Measurements from ENCODE around the gene PDYN.

The PDYN gene

GRCh38 chr20:1932971-1933370, 60.9 kb downstream of the PDYN start:
- Histone ChIP-seq H3K4me2 (ENCODE audit: low read depth, low read length, poor library complexity, severe bottlenecking) (no peak overlapping the region), H3K27ac (ENCODE audit: low read depth, low read length) (no peak overlapping the region), H3F3A (ENCODE audit: insufficient read depth) (no peaks in the 10 kb centered on the region), H2AFZ (ENCODE audit: low read depth, low read length, severe bottlenecking) (no peak overlapping the region), H3K4me3 (ENCODE audit: insufficient read depth, low read length, poor library complexity, severe bottlenecking) (no peak overlapping the region), H3K9me3 (ENCODE audit: insufficient read depth, low read length) (no peaks in the 10 kb centered on the region), H3K36me3 (ENCODE audit: low read length) (no peaks in the 10 kb centered on the region), H3K9ac (ENCODE audit: low read length) (no peak overlapping the region), H3K9me2 (replicated peaks; ENCODE audit: insufficient read depth, low read length) (no peaks in the 10 kb centered on the region), H4K20me1 (ENCODE audit: low read depth, low read length) (no peaks in the 10 kb centered on the region), H3K27me3 (ENCODE audit: low read length) (no peaks in the 10 kb centered on the region), H3K79me2 (ENCODE audit: insufficient read depth, low read length) (no peaks in the 10 kb centered on the region)
- TF ChIP-seq EZH2phosphoT487 (conservative IDR thresholded peaks at IDR 0.05; ENCODE audit: low read length): no peak
- TF ChIP-seq, protein P1, sequence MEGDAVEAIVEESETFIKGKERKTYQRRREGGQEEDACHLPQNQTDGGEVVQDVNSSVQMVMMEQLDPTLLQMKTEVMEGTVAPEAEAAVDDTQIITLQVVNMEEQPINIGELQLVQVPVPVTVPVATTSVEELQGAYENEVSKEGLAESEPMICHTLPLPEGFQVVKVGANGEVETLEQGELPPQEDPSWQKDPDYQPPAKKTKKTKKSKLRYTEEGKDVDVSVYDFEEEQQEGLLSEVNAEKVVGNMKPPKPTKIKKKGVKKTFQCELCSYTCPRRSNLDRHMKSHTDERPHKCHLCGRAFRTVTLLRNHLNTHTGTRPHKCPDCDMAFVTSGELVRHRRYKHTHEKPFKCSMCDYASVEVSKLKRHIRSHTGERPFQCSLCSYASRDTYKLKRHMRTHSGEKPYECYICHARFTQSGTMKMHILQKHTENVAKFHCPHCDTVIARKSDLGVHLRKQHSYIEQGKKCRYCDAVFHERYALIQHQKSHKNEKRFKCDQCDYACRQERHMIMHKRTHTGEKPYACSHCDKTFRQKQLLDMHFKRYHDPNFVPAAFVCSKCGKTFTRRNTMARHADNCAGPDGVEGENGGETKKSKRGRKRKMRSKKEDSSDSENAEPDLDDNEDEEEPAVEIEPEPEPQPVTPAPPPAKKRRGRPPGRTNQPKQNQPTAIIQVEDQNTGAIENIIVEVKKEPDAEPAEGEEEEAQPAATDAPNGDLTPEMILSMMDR (IDR thresholded peaks at IDR 0.05; ENCODE audit: insufficient read depth, low read length, poor library complexity, severe bottlenecking): no peak

DNA sequence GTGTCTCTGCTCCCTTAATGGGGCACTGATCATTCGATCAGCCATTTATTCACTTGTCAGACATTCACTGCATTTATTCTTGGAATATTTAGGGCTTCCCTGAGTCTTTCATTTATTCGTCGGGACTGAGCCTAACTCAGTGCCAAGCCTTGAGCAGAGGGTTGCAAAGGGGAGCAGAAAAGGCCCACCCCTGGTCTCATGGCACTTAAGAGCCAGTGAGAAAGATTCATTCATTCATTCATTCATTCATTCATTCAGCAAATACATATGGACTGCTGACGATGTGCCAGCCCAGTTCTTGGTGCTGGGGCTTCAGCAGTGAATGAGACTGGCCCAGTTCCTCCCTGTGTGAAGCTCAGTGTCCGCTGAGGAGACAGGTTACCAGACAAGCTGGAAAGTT, 62.0 kb downstream of the PDYN start:
- no peaks in the 10 kb centered on the region for H3K27me3 ChIP-seq (ENCODE audit: low read length)
- no peak overlapping the region for H2AFZ ChIP-seq (ENCODE audit: low read depth, low read length, severe bottlenecking)
- no peaks in the 10 kb centered on the region for H4K20me1 ChIP-seq (ENCODE audit: low read depth, low read length)
- no peak overlapping the region for H3K4me3 ChIP-seq (ENCODE audit: insufficient read depth, low read length, poor library complexity, severe bottlenecking)
- H3K79me2 ChIP-seq (ENCODE audit: insufficient read depth, low read length): no peaks in the 10 kb centered on the region
- H3F3A ChIP-seq (ENCODE audit: insufficient read depth): no peaks in the 10 kb centered on the region
- no peak overlapping the region for H3K9ac ChIP-seq (ENCODE audit: low read length)
- no peaks in the 10 kb centered on the region for H3K9me2 ChIP-seq (replicated peaks; ENCODE audit: insufficient read depth, low read length)
- no peak overlapping the region for H3K27ac ChIP-seq (ENCODE audit: low read depth, low read length)
- H3K4me2 ChIP-seq (ENCODE audit: low read depth, low read length, poor library complexity, severe bottlenecking): no peak overlapping the region
- no peaks in the 10 kb centered on the region for H3K9me3 ChIP-seq (ENCODE audit: insufficient read depth, low read length)
- H3K36me3 ChIP-seq (ENCODE audit: low read length): no peaks in the 10 kb centered on the region
- TF ChIP-seq, protein P1 (IDR thresholded peaks at IDR 0.05; ENCODE audit: insufficient read depth, low read length, poor library complexity, severe bottlenecking): no peak
- no peak for TF ChIP-seq EZH2phosphoT487 (conservative IDR thresholded peaks at IDR 0.05; ENCODE audit: low read length)

GRCh38 chr20:1930165-1930564, 63.7 kb downstream of the PDYN start:
- H3K36me3 ChIP-seq (ENCODE audit: low read length): no peaks in the 10 kb centered on the region
- H3K4me3 ChIP-seq (ENCODE audit: insufficient read depth, low read length, poor library complexity, severe bottlenecking): no peak overlapping the region
- H3K4me2 ChIP-seq (ENCODE audit: low read depth, low read length, poor library complexity, severe bottlenecking): no peak overlapping the region
- H3K9ac ChIP-seq (ENCODE audit: low read length): no peak overlapping the region
- no peak overlapping the region for H2AFZ ChIP-seq (ENCODE audit: low read depth, low read length, severe bottlenecking)
- TF ChIP-seq EZH2phosphoT487 (conservative IDR thresholded peaks at IDR 0.05; ENCODE audit: low read length): no peak
- H3K27ac ChIP-seq (ENCODE audit: low read depth, low read length): no peak overlapping the region
- no peaks in the 10 kb centered on the region for H3K9me2 ChIP-seq (replicated peaks; ENCODE audit: insufficient read depth, low read length)
- no peaks in the 10 kb centered on the region for H3K79me2 ChIP-seq (ENCODE audit: insufficient read depth, low read length)
- no peaks in the 10 kb centered on the region for H3F3A ChIP-seq (ENCODE audit: insufficient read depth)
- no peaks in the 10 kb centered on the region for H3K27me3 ChIP-seq (ENCODE audit: low read length)
- no peaks in the 10 kb centered on the region for H4K20me1 ChIP-seq (ENCODE audit: low read depth, low read length)
- H3K9me3 ChIP-seq (ENCODE audit: insufficient read depth, low read length): no peaks in the 10 kb centered on the region

GRCh38 chr20:1929460-1929859, 64.4 kb downstream of the PDYN start:
- Histone ChIP-seq H2AFZ (ENCODE audit: low read depth, low read length, severe bottlenecking) (no peak overlapping the region), H3K9ac (ENCODE audit: low read length) (no peak overlapping the region), H3K9me2 (replicated peaks; ENCODE audit: insufficient read depth, low read length) (no peaks in the 10 kb centered on the region)

More at GRCh38 chr20:1929460-1929859, 64.4 kb downstream of the PDYN start:
- Histone ChIP-seq H4K20me1 (ENCODE audit: low read depth, low read length) (no peaks in the 10 kb centered on the region), H3K79me2 (ENCODE audit: insufficient read depth, low read length) (no peaks in the 10 kb centered on the region), H3F3A (ENCODE audit: insufficient read depth) (no peaks in the 10 kb centered on the region), H3K27me3 (ENCODE audit: low read length) (no peaks in the 10 kb centered on the region), H3K27ac (ENCODE audit: low read depth, low read length) (no peak overlapping the region), H3K9me3 (ENCODE audit: insufficient read depth, low read length) (no peaks in the 10 kb centered on the region), H3K4me2 (ENCODE audit: low read depth, low read length, poor library complexity, severe bottlenecking) (no peak overlapping the region), H3K4me3 (ENCODE audit: insufficient read depth, low read length, poor library complexity, severe bottlenecking) (no peak overlapping the region), H3K36me3 (ENCODE audit: low read length) (no peaks in the 10 kb centered on the region)
- no peak for TF ChIP-seq EZH2phosphoT487 (conservative IDR thresholded peaks at IDR 0.05; ENCODE audit: low read length)
- TF ChIP-seq, protein P1 (IDR thresholded peaks at IDR 0.05; ENCODE audit: insufficient read depth, low read length, poor library complexity, severe bottlenecking): no peak

All from SU-DHL-6 (cell line).